ENCODE data around the gene NECTIN2.
"Not testable (repeated sequence)": the region's sequence is repeated elsewhere in the genome, so short reads cannot be mapped to it uniquely, and the experiment has no call there.

NECTIN2 gene

DNA sequence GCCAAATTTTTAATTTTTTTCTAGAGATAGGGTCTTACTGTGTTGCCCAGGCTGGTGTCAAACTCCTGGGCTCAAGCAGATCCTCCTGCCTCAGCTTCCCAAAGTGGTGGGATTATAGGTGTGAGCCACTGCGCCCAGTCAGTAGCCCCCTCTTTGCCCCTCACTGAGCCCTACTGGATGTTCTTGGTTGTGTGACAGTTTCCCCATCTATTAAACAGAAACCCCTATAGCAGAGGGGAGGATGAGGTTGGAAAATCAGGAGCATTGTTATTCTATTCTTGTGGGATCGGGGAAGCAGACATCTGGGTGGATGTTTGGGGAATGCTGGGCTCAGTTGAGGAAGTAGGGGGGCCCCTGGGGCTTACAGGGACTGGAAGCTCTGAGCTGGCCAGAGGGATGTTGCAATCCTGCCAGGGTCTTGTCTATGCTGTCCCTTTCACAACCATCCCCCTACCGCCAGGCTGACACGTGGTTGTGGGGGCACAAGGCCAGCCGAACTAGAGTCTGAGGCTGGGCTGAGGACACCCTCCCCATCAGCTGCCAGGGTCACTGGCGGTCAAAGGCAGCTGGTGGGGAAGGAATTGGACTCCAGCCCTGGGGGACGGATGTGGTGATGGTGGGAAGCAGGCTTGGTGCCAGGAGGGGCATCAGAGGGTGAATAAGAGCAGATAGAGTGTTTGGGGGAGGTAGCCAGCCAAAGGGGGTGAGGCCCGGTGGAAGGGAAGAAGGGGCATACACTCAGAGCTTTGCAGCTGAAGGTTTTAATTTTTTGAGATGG is 79.2 kb downstream of the NECTIN2 start:
- H3K9me2 ChIP-seq (replicated peaks; ENCODE audit: insufficient read depth, low read length): no peaks in the 10 kb centered on the region
- DNase-seq: no peak
- no peak overlapping the region for H2AFZ ChIP-seq (ENCODE audit: low read length)
- H3K4me1 ChIP-seq (ENCODE audit: low read length): no peaks in the 10 kb centered on the region
- H3K27me3 ChIP-seq (replicated peaks; ENCODE audit: insufficient read depth, low read length): peaks cover 33% of the 10 kb centered on the region
- TF ChIP-seq, protein P1, sequence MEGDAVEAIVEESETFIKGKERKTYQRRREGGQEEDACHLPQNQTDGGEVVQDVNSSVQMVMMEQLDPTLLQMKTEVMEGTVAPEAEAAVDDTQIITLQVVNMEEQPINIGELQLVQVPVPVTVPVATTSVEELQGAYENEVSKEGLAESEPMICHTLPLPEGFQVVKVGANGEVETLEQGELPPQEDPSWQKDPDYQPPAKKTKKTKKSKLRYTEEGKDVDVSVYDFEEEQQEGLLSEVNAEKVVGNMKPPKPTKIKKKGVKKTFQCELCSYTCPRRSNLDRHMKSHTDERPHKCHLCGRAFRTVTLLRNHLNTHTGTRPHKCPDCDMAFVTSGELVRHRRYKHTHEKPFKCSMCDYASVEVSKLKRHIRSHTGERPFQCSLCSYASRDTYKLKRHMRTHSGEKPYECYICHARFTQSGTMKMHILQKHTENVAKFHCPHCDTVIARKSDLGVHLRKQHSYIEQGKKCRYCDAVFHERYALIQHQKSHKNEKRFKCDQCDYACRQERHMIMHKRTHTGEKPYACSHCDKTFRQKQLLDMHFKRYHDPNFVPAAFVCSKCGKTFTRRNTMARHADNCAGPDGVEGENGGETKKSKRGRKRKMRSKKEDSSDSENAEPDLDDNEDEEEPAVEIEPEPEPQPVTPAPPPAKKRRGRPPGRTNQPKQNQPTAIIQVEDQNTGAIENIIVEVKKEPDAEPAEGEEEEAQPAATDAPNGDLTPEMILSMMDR (IDR thresholded peaks at IDR 0.05; ENCODE audit: low read length): no peak
- TF ChIP-seq EZH2phosphoT487 (IDR thresholded peaks at IDR 0.05; ENCODE audit: low read length): no peak
- TF ChIP-seq EZH2 (optimal IDR thresholded peaks at IDR 0.05; ENCODE audit: low read depth, low read length): no peak
- no peak overlapping the region for H3K27ac ChIP-seq (ENCODE audit: low read length)
- no peaks in the 10 kb centered on the region for H4K20me1 ChIP-seq (ENCODE audit: insufficient read depth, low read length)
- H3K4me2 ChIP-seq (ENCODE audit: low read depth, low read length): no peak overlapping the region
- no peak overlapping the region for H3K4me3 ChIP-seq (ENCODE audit: low read length)
- H3K9me3 ChIP-seq (replicated peaks; ENCODE audit: insufficient read depth, low read length): no peaks in the 10 kb centered on the region
- H3K36me3 ChIP-seq (replicated peaks; ENCODE audit: insufficient read depth, low read length): no peaks in the 10 kb centered on the region
- H3F3A ChIP-seq (ENCODE audit: insufficient read depth, low read length): no peaks in the 10 kb centered on the region
- H3K79me2 ChIP-seq (ENCODE audit: low read length): no peaks in the 10 kb centered on the region
- H3K9ac ChIP-seq (ENCODE audit: low read length): no peak overlapping the region

DNA sequence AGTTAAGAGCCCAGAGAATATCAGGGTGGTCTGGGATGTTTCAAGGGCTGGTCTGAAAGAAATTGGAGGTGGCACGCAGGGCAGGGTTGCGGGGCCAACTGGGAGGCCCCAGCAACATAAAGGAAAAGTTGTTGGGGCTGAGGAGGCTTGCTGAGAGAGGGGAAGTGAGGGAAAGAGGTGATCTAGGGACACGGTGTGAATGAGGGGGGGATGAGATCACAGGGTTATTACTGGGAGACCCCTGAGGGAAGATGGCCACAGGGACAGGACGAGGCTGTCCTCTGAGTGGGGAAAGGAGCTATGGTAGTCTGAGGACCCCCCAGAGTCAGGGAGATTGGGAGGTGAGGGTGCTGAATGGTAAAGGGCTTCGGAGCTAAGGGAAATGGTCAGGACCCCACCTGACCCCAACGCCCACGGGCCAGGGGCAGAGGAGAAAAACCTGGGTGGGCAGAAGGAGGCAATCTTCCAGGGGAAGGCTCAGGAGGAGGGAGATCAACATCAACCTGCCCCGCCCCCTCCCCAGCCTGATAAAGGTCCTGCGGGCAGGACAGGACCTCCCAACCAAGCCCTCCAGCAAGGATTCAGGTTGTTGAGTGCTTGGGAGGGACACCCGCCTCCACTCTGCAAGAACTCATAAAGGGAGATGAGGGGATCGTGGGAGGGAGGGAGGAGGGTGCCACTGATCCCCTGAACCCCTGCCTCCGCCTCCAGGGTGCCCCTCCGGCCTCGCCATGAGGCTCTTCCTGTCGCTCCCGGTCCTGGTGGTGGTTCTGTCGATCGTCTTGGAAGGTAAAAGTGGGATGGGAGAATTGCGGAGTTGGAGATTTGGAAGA is 80.4 kb downstream of the NECTIN2 start:
- DNase-seq; H3K4me2 ChIP-seq (ENCODE audit: low read depth, low read length); H3K4me1 ChIP-seq (ENCODE audit: low read length); H3K79me2 ChIP-seq (ENCODE audit: low read length); H3K4me3 ChIP-seq (ENCODE audit: low read length); H3K9ac ChIP-seq (ENCODE audit: low read length); H4K20me1 ChIP-seq (ENCODE audit: insufficient read depth, low read length); H3K9me3 ChIP-seq (replicated peaks; ENCODE audit: insufficient read depth, low read length); H2AFZ ChIP-seq (ENCODE audit: low read length); H3K27ac ChIP-seq (ENCODE audit: low read length); H3K9me2 ChIP-seq (replicated peaks; ENCODE audit: insufficient read depth, low read length); H3F3A ChIP-seq (ENCODE audit: insufficient read depth, low read length); H3K36me3 ChIP-seq (replicated peaks; ENCODE audit: insufficient read depth, low read length): not testable (repeated sequence)
- H3K27me3 ChIP-seq (replicated peaks; ENCODE audit: insufficient read depth, low read length): peaks cover 33% of the 10 kb centered on the region

DNA sequence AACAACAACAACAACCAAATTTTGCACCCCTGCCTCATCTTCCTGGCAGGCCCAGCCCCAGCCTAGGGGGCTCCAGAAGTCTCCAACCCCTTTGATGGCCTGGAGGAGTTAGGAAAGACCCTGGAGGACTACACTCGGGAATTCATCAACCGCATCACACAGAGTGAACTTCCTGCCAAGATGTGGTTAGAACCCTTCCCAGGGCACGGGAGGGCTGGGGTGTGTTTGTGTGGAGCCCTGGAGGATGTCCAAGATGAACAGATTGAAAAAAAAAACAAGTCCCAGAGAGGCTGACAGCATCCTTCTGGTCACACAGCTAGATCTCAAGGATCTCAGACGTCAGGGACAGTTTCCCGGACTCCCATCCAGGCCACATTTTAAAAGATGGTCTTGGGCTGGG is 81.6 kb downstream of the NECTIN2 start:
- no peaks in the 10 kb centered on the region for H3K9me2 ChIP-seq (replicated peaks; ENCODE audit: insufficient read depth, low read length)
- H3K4me2 ChIP-seq (ENCODE audit: low read depth, low read length): no peak overlapping the region
- H3F3A ChIP-seq (ENCODE audit: insufficient read depth, low read length): no peaks in the 10 kb centered on the region
- H4K20me1 ChIP-seq (ENCODE audit: insufficient read depth, low read length): no peaks in the 10 kb centered on the region
- no peaks in the 10 kb centered on the region for H3K9me3 ChIP-seq (replicated peaks; ENCODE audit: insufficient read depth, low read length)
- TF ChIP-seq, protein P1 (IDR thresholded peaks at IDR 0.05; ENCODE audit: low read length): no peak
- no peak for TF ChIP-seq EZH2 (optimal IDR thresholded peaks at IDR 0.05; ENCODE audit: low read depth, low read length)
- TF ChIP-seq EZH2phosphoT487 (IDR thresholded peaks at IDR 0.05; ENCODE audit: low read length): no peak
- H3K4me3 ChIP-seq (ENCODE audit: low read length): no peak overlapping the region
- peaks cover 25% of the 10 kb centered on the region for H3K27me3 ChIP-seq (replicated peaks; ENCODE audit: insufficient read depth, low read length)
- no peaks in the 10 kb centered on the region for H3K79me2 ChIP-seq (ENCODE audit: low read length)
- no peaks in the 10 kb centered on the region for H3K4me1 ChIP-seq (ENCODE audit: low read length)
- no peak overlapping the region for H3K9ac ChIP-seq (ENCODE audit: low read length)
- H3K36me3 ChIP-seq (replicated peaks; ENCODE audit: insufficient read depth, low read length): no peaks in the 10 kb centered on the region
- H2AFZ ChIP-seq (ENCODE audit: low read length): no peak overlapping the region
- no peak overlapping the region for H3K27ac ChIP-seq (ENCODE audit: low read length)
- no peak for DNase-seq
